Peyer's patch (tissue), 4 donors: ENCODE measurements around the gene CDC42EP5. TPM values are rescaled to one million over a fixed set of nuclear protein-coding genes. Genes with fewer than 3 reads are reported as not detected.
A peak's percentile ranks its signal among the peaks of the same experiment; 100 is the strongest.
"Not testable (repeated sequence)": the region's sequence is repeated elsewhere in the genome, so short reads cannot be mapped to it uniquely, and the experiment has no call there.

Experiments used
- DNase-seq, 3 donors: peaks; one replicate each; pipeline ENCODE4 v3.0.0-alpha.2; 2017 to 2019
- H3K27ac ChIP-seq, 4 donors: fragments of 200-600 bp; sonication (generic); one replicate each; pipeline ENCODE4 v1.5.1; 2016 to 2019
- H3K27me3 ChIP-seq, 2 donors: fragments of 200-600 bp; sonication (generic); one replicate each; pipeline ENCODE4 v1.5.1; 2019
- H3K36me3 ChIP-seq, 3 donors: fragments of 200-600 bp; sonication (generic); one replicate each; pipeline ENCODE4 v1.5.1; 2016 to 2019
- H3K4me1 ChIP-seq, 4 donors: fragments of 200-600 bp; sonication (generic); one replicate each; pipeline ENCODE4 v1.5.1; 2016 to 2019
- H3K4me3 ChIP-seq, 4 donors: fragments of 200-600 bp; sonication (generic); 1 replicate in 3 of 4; 2 replicates in 1 of 4; pipeline ENCODE4 v1.5.1; 2016 to 2019; ENCODE audit warnings: mild to moderate bottlenecking in 1 of 4
- H3K9me3 ChIP-seq, 4 donors: fragments of 200-600 bp; sonication (generic); one replicate each; pipeline ENCODE4 v1.5.1; 2016 to 2019; ENCODE audit warnings: mild to moderate bottlenecking in 1 of 4
- CTCF ChIP-seq, 6 experiments: fragments of 450-650 bp in 4 of 6; fragments of 200-600 bp in 2 of 6; sonication (generic) in 1 of 6; IDR thresholded peaks; one replicate each; pipeline ENCODE4 v1.5.1; 2017 to 2019; ENCODE audit warnings: antibody characterized with exemption in 6 of 6, mild to moderate bottlenecking in 3 of 6, moderate library complexity in 1 of 6
- POLR2A ChIP-seq, 2 donors: fragments of 450-650 bp; IDR thresholded peaks; one replicate each; pipeline ENCODE4 v1.5.1; 2017; ENCODE audit warnings: antibody characterized with exemption in 2 of 2, mild to moderate bottlenecking in 2 of 2, moderate library complexity in 2 of 2
- total RNA-seq, 4 donors: library from RNA; depleted of rRNA; stranded (reverse); fragments of >200 nt; gene quantifications; one replicate each; pipeline ENCODE4 v1.1.0, GENCODE V29; 2016

Gene CDC42EP5
- total RNA-seq, 4 donors from 2014 or later, result 38.0 to 133 (median 94.1) TPM

- TF ChIP-seq CTCF (IDR thresholded peaks at IDR 0.05) (no peak), POLR2A (IDR thresholded peaks at IDR 0.05) (no peak)
- Histone ChIP-seq H3K36me3 (peaks cover 0 to 54% (median 4%) of the 10 kb centered on the region in 3 donors), H3K9me3 (no peaks in the 10 kb centered on the region), H3K27me3 (no peaks in the 10 kb centered on the region), H3K27ac (peak overlapping the region; percentile 94 to 98 (median 96)), H3K4me1 (peaks cover 13 to 56% (median 18%) of the 10 kb centered on the region in 4 donors), H3K4me3 (peak overlapping the region; percentile 69 to 85 (median 85))
- no peak for DNase-seq
Measured at GRCh38 chr19:54449701-54450069, 23.4 kb downstream of the CDC42EP5 start.

- Histone ChIP-seq H3K9me3 (no peaks in the 10 kb centered on the region), H3K27ac (peak within 1 kb of the TSS; percentile 94 to 98 (median 96)), H3K4me1 (peaks cover 13 to 59% (median 18%) of the 10 kb centered on the region in 4 donors), H3K4me3 (peak within 1 kb of the TSS; percentile 69 to 85 (median 85)), H3K27me3 (no peaks in the 10 kb centered on the region), H3K36me3 (peaks cover 0 to 48% (median 1%) of the 10 kb centered on the region in 3 donors)
- DNase-seq, result peak; percentile 97 to 99 (median 99)
- TF ChIP-seq CTCF (IDR thresholded peaks at IDR 0.05), result no peak
- TF ChIP-seq POLR2A (IDR thresholded peaks at IDR 0.05), result peak; percentile 96 to 97
Measured at GRCh38 chr19:54448774-54449700, 24.1 kb downstream of the CDC42EP5 start, which contains the start of gene LENG8. TSS of gene LENG8 (plus strand) at chr19:54449199. CDS start at chr19:54451345, 2,146 bp downstream.

- TF ChIP-seq CTCF (IDR thresholded peaks at IDR 0.05) (no peak), POLR2A (IDR thresholded peaks at IDR 0.05) (no peak)
- Histone ChIP-seq H3K27me3 (no peaks in the 10 kb centered on the region), H3K4me3 (peak overlapping the region; percentile 69 to 85 (median 85)), H3K4me1 (peaks cover 13 to 61% (median 18%) of the 10 kb centered on the region in 4 donors), H3K36me3 (peaks cover 0 to 39% (median 0%) of the 10 kb centered on the region in 3 donors), H3K9me3 (no peaks in the 10 kb centered on the region), H3K27ac (peak overlapping the region; percentile 94 to 98 (median 96))
- peak; percentile 47 to 77 (median 75) for DNase-seq
Measured at GRCh38 chr19:54448040-54448773, 24.9 kb downstream of the CDC42EP5 start.

GRCh38 chr19:54446349-54446748, 26.7 kb downstream of the CDC42EP5 start:
- H3K9me3 ChIP-seq, H3K27me3 ChIP-seq, H3K4me3 ChIP-seq: not testable (repeated sequence)
- peaks cover 13 to 50% (median 17%) of the 10 kb centered on the region in 4 donors for H3K4me1 ChIP-seq
- H3K36me3 ChIP-seq, result peaks cover 0 to 31% (median 0%) of the 10 kb centered on the region in 3 donors
- peak in 1 of 3 donors; percentile 27 for DNase-seq
- H3K27ac ChIP-seq, result peak overlapping the region in 1 of 4 donors; percentile 74

- H3K27me3 ChIP-seq, result no peaks in the 10 kb centered on the region
- peak overlapping the region in 1 of 4 donors; percentile 2 for H3K4me3 ChIP-seq
- no peak for TF ChIP-seq CTCF (IDR thresholded peaks at IDR 0.05)
- peak in 1 of 2 donors; percentile 42 for TF ChIP-seq POLR2A (IDR thresholded peaks at IDR 0.05)
- H3K4me1 ChIP-seq, result peaks cover 4 to 35% (median 7%) of the 10 kb centered on the region in 4 donors
- peaks cover 0 to 25% (median 0%) of the 10 kb centered on the region in 3 donors for H3K36me3 ChIP-seq
- DNase-seq, result peak in 2 of 3 donors; percentile 79 to 87
- peak overlapping the region in 3 of 4 donors; percentile 51 to 78 (median 74) for H3K27ac ChIP-seq
- H3K9me3 ChIP-seq, result no peaks in the 10 kb centered on the region
Measured at GRCh38 chr19:54444737-54445136, 28.4 kb downstream of the CDC42EP5 start.
